SK-N-SH treated with all-trans-retinoic acid at 6 μM for 48 hours (cell line): ENCODE data around the gene MAPRE2.

Source experiments
- ARNTL ChIP-seq: fragments of 450-650 bp; formaldehyde crosslinking; IDR thresholded peaks from 2 replicates; pipeline ENCODE4 v1.5.0; 2020; ENCODE audit warnings: low read depth, mild to moderate bottlenecking, moderate library complexity, borderline replicate concordance
- BACH2 ChIP-seq: fragments of 250-450 bp; sonication (Bioruptor Pico); IDR thresholded peaks from 2 replicates; pipeline ENCODE4 v1.9.0; 2021; ENCODE audit warnings: mild to moderate bottlenecking, borderline replicate concordance
- CREB5 ChIP-seq: fragments of 250-450 bp; sonication (Bioruptor Pico); IDR thresholded peaks from 2 replicates; pipeline ENCODE4 v1.5.1; 2020; ENCODE audit warnings: low read depth, mild to moderate bottlenecking, moderate library complexity
- CSDC2 ChIP-seq: fragments of 250-450 bp; sonication (Bioruptor Pico); IDR thresholded peaks from 2 replicates; pipeline ENCODE4 v1.5.0; 2020; ENCODE audit warnings: mild to moderate bottlenecking, moderate library complexity
- ISL1 ChIP-seq: fragments of 250-450 bp; sonication (Bioruptor Pico); IDR thresholded peaks from 2 replicates; pipeline ENCODE4 v2.1.2; 2022; ENCODE audit warnings: mild to moderate bottlenecking, moderate library complexity
- PATZ1 ChIP-seq: fragments of 250-450 bp; sonication (Bioruptor Pico); IDR thresholded peaks from 2 replicates; pipeline ENCODE4 v1.8.0; 2020; ENCODE audit warnings: mild to moderate bottlenecking, moderate library complexity, borderline replicate concordance
- POU6F1 ChIP-seq: fragments of 250-450 bp; sonication (Bioruptor Pico); IDR thresholded peaks from 2 replicates; pipeline ENCODE4 v1.8.0; 2021; ENCODE audit warnings: low read depth, mild to moderate bottlenecking, moderate library complexity, borderline replicate concordance
- RARB ChIP-seq: fragments of 250-450 bp; sonication (Bioruptor Pico); IDR thresholded peaks from 2 replicates; pipeline ENCODE4 v1.8.0; 2021; ENCODE audit warnings: mild to moderate bottlenecking, moderate library complexity
- TCF4 ChIP-seq: fragments of 250-450 bp; sonication (Bioruptor Pico); IDR thresholded peaks from 2 replicates; pipeline ENCODE4 v1.8.0; 2021; ENCODE audit warnings: mild to moderate bottlenecking, moderate library complexity, borderline replicate concordance
- TSHZ2 ChIP-seq: fragments of 250-450 bp; sonication (Bioruptor Pico); IDR thresholded peaks from 2 replicates; pipeline ENCODE4 v1.5.0; 2020; ENCODE audit warnings: mild to moderate bottlenecking, moderate library complexity
- ZFP30 ChIP-seq: fragments of 450-650 bp; formaldehyde crosslinking; IDR thresholded peaks from 2 replicates; pipeline ENCODE4 v1.5.0; 2022; ENCODE audit warnings: mild to moderate bottlenecking, moderate library complexity
- ZNF565 ChIP-seq: fragments of 450-650 bp; formaldehyde crosslinking; conservative IDR thresholded peaks from 2 replicates; pipeline ENCODE4 v1.5.0; 2020; ENCODE audit warnings: low read depth, mild to moderate bottlenecking, moderate library complexity

- TF ChIP-seq ISL1 (no peak), CSDC2 (no peak), PATZ1 (no peak), ZFP30 (CRISPR knock-in tag) (no peak), BACH2 (no peak), CREB5 (no peak), ARNTL (CRISPR knock-in tag) (no peak), RARB (CRISPR knock-in tag) (no peak), POU6F1 (CRISPR knock-in tag) (no peak), ZNF565 (CRISPR knock-in tag) (no peak), TSHZ2 (CRISPR knock-in tag) (no peak), TCF4 (CRISPR knock-in tag) (no peak)
Measured at GRCh38 chr18:35174745-35175144, 133.5 kb downstream of the MAPRE2 start.
